Measurements from ENCODE around the gene INPP5K. TPM values are rescaled to one million over a fixed set of nuclear protein-coding genes. Genes with fewer than 3 reads are reported as not detected.
"Not testable (repeated sequence)": the region's sequence is repeated elsewhere in the genome, so short reads cannot be mapped to it uniquely, and the experiment has no call there.

Gene INPP5K
- total RNA-seq, 1 donor: 19.9 TPM

- TF ChIP-seq, protein P1, sequence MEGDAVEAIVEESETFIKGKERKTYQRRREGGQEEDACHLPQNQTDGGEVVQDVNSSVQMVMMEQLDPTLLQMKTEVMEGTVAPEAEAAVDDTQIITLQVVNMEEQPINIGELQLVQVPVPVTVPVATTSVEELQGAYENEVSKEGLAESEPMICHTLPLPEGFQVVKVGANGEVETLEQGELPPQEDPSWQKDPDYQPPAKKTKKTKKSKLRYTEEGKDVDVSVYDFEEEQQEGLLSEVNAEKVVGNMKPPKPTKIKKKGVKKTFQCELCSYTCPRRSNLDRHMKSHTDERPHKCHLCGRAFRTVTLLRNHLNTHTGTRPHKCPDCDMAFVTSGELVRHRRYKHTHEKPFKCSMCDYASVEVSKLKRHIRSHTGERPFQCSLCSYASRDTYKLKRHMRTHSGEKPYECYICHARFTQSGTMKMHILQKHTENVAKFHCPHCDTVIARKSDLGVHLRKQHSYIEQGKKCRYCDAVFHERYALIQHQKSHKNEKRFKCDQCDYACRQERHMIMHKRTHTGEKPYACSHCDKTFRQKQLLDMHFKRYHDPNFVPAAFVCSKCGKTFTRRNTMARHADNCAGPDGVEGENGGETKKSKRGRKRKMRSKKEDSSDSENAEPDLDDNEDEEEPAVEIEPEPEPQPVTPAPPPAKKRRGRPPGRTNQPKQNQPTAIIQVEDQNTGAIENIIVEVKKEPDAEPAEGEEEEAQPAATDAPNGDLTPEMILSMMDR (IDR thresholded peaks at IDR 0.05; ENCODE audit: insufficient read depth, low read depth, low read length): no peak
- no peak overlapping the region for H3K4me3 ChIP-seq (ENCODE audit: low read depth, low read length)
- DNase-seq (ENCODE audit: low read depth): no peak
These were observed 17.4 kb upstream of the INPP5K start for GRCh38 chr17:1533661-1534325.

- TF ChIP-seq, protein P1 (IDR thresholded peaks at IDR 0.05; ENCODE audit: insufficient read depth, low read depth, low read length): peak; percentile 37
- DNase-seq (ENCODE audit: low read depth): no peak
These were observed 16.6 kb upstream of the INPP5K start for GRCh38 chr17:1532836-1533602.

GRCh38 chr17:1529863-1530262 is 13.5 kb upstream of the INPP5K start:
- DNase-seq (ENCODE audit: low read depth): peak; percentile 23
- TF ChIP-seq, protein P1 (IDR thresholded peaks at IDR 0.05; ENCODE audit: insufficient read depth, low read depth, low read length): no peak
- no peak overlapping the region for H3K4me3 ChIP-seq (ENCODE audit: low read depth, low read length)

More at GRCh38 chr17:1532836-1533602, 16.6 kb upstream of the INPP5K start:
- H3K4me3 ChIP-seq (ENCODE audit: low read depth, low read length): no peak overlapping the region

- H3K4me3 ChIP-seq (ENCODE audit: low read depth, low read length); DNase-seq (ENCODE audit: low read depth): not testable (repeated sequence)
These were observed 10.5 kb upstream of the INPP5K start for GRCh38 chr17:1526876-1527275.

GRCh38 chr17:1522626-1523025 is 6.2 kb upstream of the INPP5K start:
- TF ChIP-seq, protein P1 (IDR thresholded peaks at IDR 0.05; ENCODE audit: insufficient read depth, low read depth, low read length): no peak
- no peak for DNase-seq (ENCODE audit: low read depth)
- H3K4me3 ChIP-seq (ENCODE audit: low read depth, low read length): no peak overlapping the region

GRCh38 chr17:1521086-1521640 is 4.8 kb upstream of the INPP5K start:
- DNase-seq (ENCODE audit: low read depth): no peak
- TF ChIP-seq, protein P1 (IDR thresholded peaks at IDR 0.05; ENCODE audit: insufficient read depth, low read depth, low read length): no peak
- no peak overlapping the region for H3K4me3 ChIP-seq (ENCODE audit: low read depth, low read length)

- no peak overlapping the region for H3K4me3 ChIP-seq (ENCODE audit: low read depth, low read length)
- TF ChIP-seq, protein P1 (IDR thresholded peaks at IDR 0.05; ENCODE audit: insufficient read depth, low read depth, low read length): no peak
- DNase-seq (ENCODE audit: low read depth): no peak
These were observed 3.3 kb upstream of the INPP5K start for GRCh38 chr17:1519678-1520077.
